GM23338 (cell line): ENCODE results near the gene NHLH2.

Experiments used
- CREB1 ChIP-seq: fragments of 250-450 bp; sonication (Bioruptor Pico); IDR thresholded peaks from 2 replicates; pipeline ENCODE4 v1.5.0; 2020; ENCODE audit warnings: low read depth, mild to moderate bottlenecking, moderate library complexity
- EZH2 ChIP-seq: fragments of 200-600 bp; sonication (generic); IDR thresholded peaks from one replicate; pipeline ENCODE4 v1.8.0; 2017; ENCODE audit warnings: antibody characterized with exemption, mild to moderate bottlenecking, low read depth; ENCODE audit not compliant: unreplicated experiment
- EZH2phosphoT487 ChIP-seq: fragments of 200-600 bp; sonication (generic); IDR thresholded peaks from one replicate; pipeline ENCODE4 v1.8.1; 2018; ENCODE audit warnings: antibody characterized with exemption; ENCODE audit not compliant: unreplicated experiment
- JUNB ChIP-seq: IDR thresholded peaks from one replicate; pipeline ENCODE4 v1.6.1; 2016; ENCODE audit warnings: antibody characterized with exemption; ENCODE audit not compliant: unreplicated experiment
- POLR2AphosphoS5 ChIP-seq: IDR thresholded peaks from 2 replicates; pipeline ENCODE4 v1.6.1; 2016; ENCODE audit warnings: antibody characterized with exemption, low read depth
- REST ChIP-seq: IDR thresholded peaks from one replicate; pipeline ENCODE4 v1.6.1; 2018; ENCODE audit warnings: antibody characterized with exemption; ENCODE audit not compliant: unreplicated experiment
- ZNF114 ChIP-seq: fragments of 250-450 bp; sonication (Bioruptor Pico); IDR thresholded peaks from 2 replicates; pipeline ENCODE4 v1.5.0; 2020; ENCODE audit warnings: mild to moderate bottlenecking, moderate library complexity
- ZNF462 ChIP-seq: fragments of 250-450 bp; sonication (Bioruptor Pico); IDR thresholded peaks from 2 replicates; pipeline ENCODE4 v1.5.0; 2020; ENCODE audit warnings: mild to moderate bottlenecking, moderate library complexity
- TF ChIP-seq, protein P1 (sequence below), 2 experiments: fragments of 200-600 bp in 1 of 2; sonication (generic) in 1 of 2; conservative IDR thresholded peaks; 2 replicates each; pipeline versions ENCODE4 v1.5.1 to v1.6.1; 2016 to 2017; ENCODE audit warnings: antibody characterized with exemption in 2 of 2, low read depth in 2 of 2, mild to moderate bottlenecking in 2 of 2, moderate library complexity in 1 of 2

DNA sequence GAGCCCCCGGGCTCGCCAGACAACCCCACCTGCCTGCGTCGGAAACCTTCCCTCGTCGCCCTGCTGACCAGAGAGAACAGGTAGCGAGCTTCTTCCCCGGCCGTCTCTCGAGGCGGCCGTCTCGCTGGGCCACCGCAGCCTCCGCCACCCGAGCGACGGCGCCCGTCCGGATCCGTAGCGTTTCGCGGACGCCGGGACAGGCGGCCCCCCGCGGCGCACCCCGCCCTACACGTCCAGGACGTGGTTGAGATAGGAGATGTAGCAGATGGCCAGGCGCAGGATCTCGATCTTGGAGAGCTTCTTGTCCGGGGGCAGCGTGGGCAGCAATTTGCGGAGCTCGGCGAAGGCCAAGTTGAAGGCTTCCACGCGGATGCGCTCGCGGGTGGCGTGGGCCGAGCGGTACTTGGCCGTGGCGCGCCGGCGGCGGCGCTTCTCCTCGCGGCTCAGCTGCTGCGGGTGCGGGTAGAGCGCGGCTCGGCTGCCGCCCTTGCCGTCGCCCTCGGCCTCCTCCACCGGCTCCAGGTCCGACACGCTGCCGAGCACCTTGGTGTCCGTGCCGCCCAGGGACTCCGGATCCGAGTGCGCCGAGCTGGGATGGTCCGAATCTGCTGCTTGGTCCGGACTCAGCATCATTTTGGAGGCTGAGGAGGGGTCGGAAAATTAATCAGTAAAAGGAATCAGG is 3.0 kb downstream of the NHLH2 start:
- TF ChIP-seq, protein P1, sequence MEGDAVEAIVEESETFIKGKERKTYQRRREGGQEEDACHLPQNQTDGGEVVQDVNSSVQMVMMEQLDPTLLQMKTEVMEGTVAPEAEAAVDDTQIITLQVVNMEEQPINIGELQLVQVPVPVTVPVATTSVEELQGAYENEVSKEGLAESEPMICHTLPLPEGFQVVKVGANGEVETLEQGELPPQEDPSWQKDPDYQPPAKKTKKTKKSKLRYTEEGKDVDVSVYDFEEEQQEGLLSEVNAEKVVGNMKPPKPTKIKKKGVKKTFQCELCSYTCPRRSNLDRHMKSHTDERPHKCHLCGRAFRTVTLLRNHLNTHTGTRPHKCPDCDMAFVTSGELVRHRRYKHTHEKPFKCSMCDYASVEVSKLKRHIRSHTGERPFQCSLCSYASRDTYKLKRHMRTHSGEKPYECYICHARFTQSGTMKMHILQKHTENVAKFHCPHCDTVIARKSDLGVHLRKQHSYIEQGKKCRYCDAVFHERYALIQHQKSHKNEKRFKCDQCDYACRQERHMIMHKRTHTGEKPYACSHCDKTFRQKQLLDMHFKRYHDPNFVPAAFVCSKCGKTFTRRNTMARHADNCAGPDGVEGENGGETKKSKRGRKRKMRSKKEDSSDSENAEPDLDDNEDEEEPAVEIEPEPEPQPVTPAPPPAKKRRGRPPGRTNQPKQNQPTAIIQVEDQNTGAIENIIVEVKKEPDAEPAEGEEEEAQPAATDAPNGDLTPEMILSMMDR (conservative IDR thresholded peaks at IDR 0.05; ENCODE audit: low read depth in 2 of 2): no peak
- TF ChIP-seq POLR2AphosphoS5: no peak
- TF ChIP-seq JUNB: no peak
- TF ChIP-seq EZH2: no peak
- no peak for TF ChIP-seq EZH2phosphoT487
- no peak for TF ChIP-seq ZNF462 (CRISPR knock-in tag)
- TF ChIP-seq REST: no peak
- TF ChIP-seq ZNF114 (CRISPR knock-in tag): no peak
- no peak for TF ChIP-seq CREB1 (CRISPR knock-in tag)
